MM.1S (cell line): ENCODE data around the gene ADARB1.

Experiments
- DNase-seq: peaks from one replicate; pipeline ENCODE4 v3.0.0-alpha.2; 2015
- H2AFZ ChIP-seq: fragments of 300-600 bp; sonication (generic); 2 replicates; pipeline ENCODE4 v1.6.0; 2016; ENCODE audit warnings: antibody characterized with exemption, low read length
- H3F3A ChIP-seq: fragments of 300-600 bp; sonication (generic); 2 replicates; pipeline ENCODE4 v1.6.1; 2016; ENCODE audit warnings: mild to moderate bottlenecking, antibody characterized with exemption, low read length, moderate library complexity, mixed read lengths; ENCODE audit not compliant: insufficient read depth
- H3K27ac ChIP-seq: fragments of 300-600 bp; sonication (generic); 2 replicates; pipeline ENCODE4 v1.5.1; 2016; ENCODE audit warnings: mild to moderate bottlenecking, low read length
- H3K27me3 ChIP-seq: fragments of 300-600 bp; sonication (generic); replicated peaks from 2 replicates; pipeline ENCODE4 v1.6.0; 2016; ENCODE audit warnings: low read length; ENCODE audit not compliant: insufficient read depth
- H3K36me3 ChIP-seq: fragments of 300-600 bp; sonication (generic); replicated peaks from 2 replicates; pipeline ENCODE4 v1.6.1; 2016; ENCODE audit warnings: mild to moderate bottlenecking, low read length, mixed read lengths; ENCODE audit not compliant: insufficient read depth
- H3K4me1 ChIP-seq: fragments of 300-600 bp; sonication (generic); 2 replicates; pipeline ENCODE4 v1.6.1; 2016; ENCODE audit warnings: low read length, mixed read lengths
- H3K4me2 ChIP-seq: fragments of 300-600 bp; sonication (generic); 2 replicates; pipeline ENCODE4 v1.6.0; 2016; ENCODE audit warnings: low read depth, low read length
- H3K4me3 ChIP-seq: fragments of 300-600 bp; sonication (generic); 2 replicates; pipeline ENCODE4 v1.5.1; 2016; ENCODE audit warnings: low read length, mixed read lengths
- H3K79me2 ChIP-seq: fragments of 300-600 bp; sonication (generic); 2 replicates; pipeline ENCODE4 v1.6.1; 2016; ENCODE audit warnings: mixed run types, low read length, mixed read lengths
- H3K9ac ChIP-seq: fragments of 300-600 bp; sonication (generic); 2 replicates; pipeline ENCODE4 v1.6.1; 2016; ENCODE audit warnings: low read length, mixed read lengths
- H3K9me2 ChIP-seq: fragments of 300-600 bp; sonication (generic); replicated peaks from 2 replicates; pipeline ENCODE4 v1.6.1; 2016; ENCODE audit warnings: mild to moderate bottlenecking, low read length, mixed read lengths; ENCODE audit not compliant: insufficient read depth
- H3K9me3 ChIP-seq: fragments of 300-600 bp; sonication (generic); replicated peaks from 2 replicates; pipeline ENCODE4 v1.6.1; 2016; ENCODE audit warnings: mild to moderate bottlenecking, low read length, mixed read lengths; ENCODE audit not compliant: insufficient read depth
- H4K20me1 ChIP-seq: fragments of 300-600 bp; sonication (generic); 2 replicates; pipeline ENCODE4 v1.6.1; 2016; ENCODE audit warnings: mild to moderate bottlenecking, low read length, moderate library complexity, mixed read lengths; ENCODE audit not compliant: insufficient read depth
- EZH2 ChIP-seq: fragments of 300-600 bp; sonication (generic); optimal IDR thresholded peaks from 2 replicates; pipeline ENCODE3; 2017; ENCODE audit warnings: low read depth, mild to moderate bottlenecking, antibody characterized with exemption, low read length, mixed read lengths
- EZH2phosphoT487 ChIP-seq: fragments of 300-600 bp; sonication (generic); IDR thresholded peaks from 2 replicates; pipeline ENCODE4 v1.6.1; 2018; ENCODE audit warnings: antibody characterized with exemption, low read length
- TF ChIP-seq, protein P1 (sequence below): fragments of 300-600 bp; sonication (generic); IDR thresholded peaks from 2 replicates; pipeline ENCODE4 v1.5.1; 2016; ENCODE audit warnings: antibody characterized with exemption, low read length, mixed read lengths

Gene ADARB1

DNA sequence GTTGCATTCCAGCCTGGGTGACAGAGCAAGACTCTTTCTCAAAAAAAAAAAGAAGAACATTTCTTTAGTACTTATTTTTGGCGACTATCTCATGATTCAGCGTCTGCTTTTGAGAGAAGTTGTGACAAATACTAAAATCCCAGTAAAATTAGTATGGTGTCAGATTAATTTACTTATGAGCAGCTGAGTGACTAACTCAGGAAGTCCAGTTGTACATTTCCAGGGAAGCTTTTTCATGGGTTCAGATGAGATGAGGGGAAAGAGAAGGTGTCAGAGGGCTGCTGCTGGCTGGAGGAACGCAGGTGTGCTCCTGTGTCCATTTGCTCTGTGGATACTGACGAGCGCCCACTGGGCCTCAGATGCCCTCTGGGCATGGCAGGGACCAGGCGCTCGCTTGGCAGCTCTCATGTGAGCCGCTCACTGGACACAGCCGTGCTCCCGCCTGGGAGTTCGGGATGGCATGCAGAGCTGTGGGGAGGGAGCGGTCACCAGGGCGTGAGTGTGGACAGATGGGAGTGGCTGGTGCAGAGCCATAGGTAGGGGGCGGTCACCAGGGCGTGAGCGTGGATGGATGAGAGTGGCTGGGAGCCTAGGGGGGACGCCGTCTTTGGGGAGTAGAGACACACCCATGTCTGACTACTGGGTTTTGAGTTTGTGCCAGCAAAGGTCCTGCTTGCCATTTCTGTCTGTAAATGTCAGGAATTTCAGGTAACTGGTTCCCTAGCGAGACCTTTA lies 55.0 kb downstream of the ADARB1 start:
- Histone ChIP-seq H3K9me3 (no peaks in the 10 kb centered on the region), H3K4me2 (no peak overlapping the region), H4K20me1 (no peaks in the 10 kb centered on the region), H3K79me2 (no peaks in the 10 kb centered on the region), H3F3A (no peaks in the 10 kb centered on the region), H3K27ac (no peak overlapping the region), H3K36me3 (no peaks in the 10 kb centered on the region), H3K9me2 (no peaks in the 10 kb centered on the region), H3K9ac (no peak overlapping the region), H3K4me3 (no peak overlapping the region), H3K4me1 (no peaks in the 10 kb centered on the region), H2AFZ (no peak overlapping the region), H3K27me3 (peaks cover 88% of the 10 kb centered on the region)
- TF ChIP-seq, protein P1, sequence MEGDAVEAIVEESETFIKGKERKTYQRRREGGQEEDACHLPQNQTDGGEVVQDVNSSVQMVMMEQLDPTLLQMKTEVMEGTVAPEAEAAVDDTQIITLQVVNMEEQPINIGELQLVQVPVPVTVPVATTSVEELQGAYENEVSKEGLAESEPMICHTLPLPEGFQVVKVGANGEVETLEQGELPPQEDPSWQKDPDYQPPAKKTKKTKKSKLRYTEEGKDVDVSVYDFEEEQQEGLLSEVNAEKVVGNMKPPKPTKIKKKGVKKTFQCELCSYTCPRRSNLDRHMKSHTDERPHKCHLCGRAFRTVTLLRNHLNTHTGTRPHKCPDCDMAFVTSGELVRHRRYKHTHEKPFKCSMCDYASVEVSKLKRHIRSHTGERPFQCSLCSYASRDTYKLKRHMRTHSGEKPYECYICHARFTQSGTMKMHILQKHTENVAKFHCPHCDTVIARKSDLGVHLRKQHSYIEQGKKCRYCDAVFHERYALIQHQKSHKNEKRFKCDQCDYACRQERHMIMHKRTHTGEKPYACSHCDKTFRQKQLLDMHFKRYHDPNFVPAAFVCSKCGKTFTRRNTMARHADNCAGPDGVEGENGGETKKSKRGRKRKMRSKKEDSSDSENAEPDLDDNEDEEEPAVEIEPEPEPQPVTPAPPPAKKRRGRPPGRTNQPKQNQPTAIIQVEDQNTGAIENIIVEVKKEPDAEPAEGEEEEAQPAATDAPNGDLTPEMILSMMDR = no peak
- TF ChIP-seq EZH2 = no peak
- no peak for TF ChIP-seq EZH2phosphoT487
- DNase-seq = no peak

DNA sequence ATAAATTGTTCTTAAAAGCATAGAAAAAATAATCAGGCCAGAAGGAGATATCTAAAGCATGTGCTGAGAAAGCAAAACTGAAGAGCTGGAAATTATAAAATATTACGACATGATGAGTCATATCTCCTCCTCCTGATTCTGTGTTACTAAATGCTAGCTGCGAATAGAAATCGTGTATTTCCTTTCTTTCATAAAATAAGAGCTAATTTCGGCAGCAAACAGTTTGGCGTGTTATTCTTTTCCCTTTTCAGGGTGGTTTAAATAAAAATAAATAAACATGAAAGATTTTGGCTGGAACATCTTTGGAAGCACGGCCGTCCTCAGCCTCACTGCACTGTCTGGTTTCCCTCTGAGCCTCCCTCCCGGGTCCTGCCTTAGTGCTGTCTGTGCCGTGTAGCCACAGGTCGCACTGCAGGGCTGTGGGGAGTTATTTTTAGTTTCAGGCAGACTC lies 56.0 kb downstream of the ADARB1 start:
- Histone ChIP-seq H3K9ac (no peak overlapping the region), H3K4me3 (no peak overlapping the region), H3K4me2 (peak overlapping the region; percentile 21; the same call in 1 of the 2 replicates), H3K4me1 (no peaks in the 10 kb centered on the region), H3K36me3 (no peaks in the 10 kb centered on the region), H2AFZ (no peak overlapping the region), H3F3A (no peaks in the 10 kb centered on the region), H3K27ac (no peak overlapping the region), H3K27me3 (peaks cover 84% of the 10 kb centered on the region), H4K20me1 (no peaks in the 10 kb centered on the region), H3K79me2 (no peaks in the 10 kb centered on the region), H3K9me3 (no peaks in the 10 kb centered on the region), H3K9me2 (no peaks in the 10 kb centered on the region)
- TF ChIP-seq EZH2 = no peak
- no peak for TF ChIP-seq EZH2phosphoT487
- TF ChIP-seq, protein P1 = no peak
- no peak for DNase-seq

DNA sequence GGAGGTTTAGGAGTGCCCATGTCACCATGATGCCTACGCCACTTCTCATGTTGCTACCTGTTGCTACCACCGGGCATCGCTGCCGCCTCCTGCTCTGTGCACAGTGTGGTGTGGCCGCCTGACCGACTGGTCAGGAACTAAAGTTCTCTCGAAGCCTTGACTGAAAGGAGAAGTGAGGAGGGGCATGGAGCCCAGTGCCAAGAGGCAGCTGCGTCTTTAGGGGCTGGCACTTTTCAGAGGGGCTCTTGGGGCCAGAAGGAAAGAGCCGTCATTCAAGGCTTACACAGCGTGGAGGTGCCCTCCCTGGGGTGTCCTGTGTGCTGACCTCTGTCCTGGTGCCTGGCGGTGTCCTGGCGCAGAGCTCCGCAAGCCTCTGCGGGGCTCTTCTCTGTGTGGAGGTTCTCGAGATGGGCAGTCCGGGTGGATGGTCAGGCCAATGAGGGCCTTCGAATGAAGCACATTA lies 57.2 kb downstream of the ADARB1 start:
- Histone ChIP-seq H3K36me3 (no peaks in the 10 kb centered on the region), H3K9ac (no peak overlapping the region), H3F3A (no peaks in the 10 kb centered on the region), H3K79me2 (no peaks in the 10 kb centered on the region), H3K4me1 (no peaks in the 10 kb centered on the region), H3K9me2 (no peaks in the 10 kb centered on the region), H3K4me3 (no peak overlapping the region), H3K27me3 (peaks cover 84% of the 10 kb centered on the region), H4K20me1 (no peaks in the 10 kb centered on the region), H2AFZ (no peak overlapping the region), H3K27ac (no peak overlapping the region), H3K9me3 (no peaks in the 10 kb centered on the region), H3K4me2 (no peak overlapping the region)
- TF ChIP-seq, protein P1 = no peak
- TF ChIP-seq EZH2 (no peak), EZH2phosphoT487 (no peak)
- DNase-seq = no peak
